Transverse colon (tissue), 4 donors: Measurements from ENCODE around the gene UBE2R2. TPM values are rescaled to one million over a fixed set of nuclear protein-coding genes. Genes with fewer than 3 reads are reported as not detected.
"Not testable (repeated sequence)": the region's sequence is repeated elsewhere in the genome, so short reads cannot be mapped to it uniquely, and the experiment has no call there.

Source experiments
- DNase-seq: peaks from one replicate; pipeline ENCODE4 v3.0.0-alpha.2; 2019
- H3K27ac ChIP-seq, 4 donors: fragments of 200-600 bp; sonication (generic); 2 replicates each; pipeline ENCODE4 v1.5.1; 2016 to 2018; ENCODE audit warnings: inconsistent platforms in 4 of 4
- H3K27me3 ChIP-seq: fragments of 200-600 bp; sonication (generic); 2 replicates; pipeline ENCODE4 v1.5.1; 2017; ENCODE audit warnings: inconsistent platforms
- H3K36me3 ChIP-seq, 4 donors: fragments of 200-600 bp; sonication (generic); 2 replicates each; pipeline ENCODE4 v1.5.1; 2017 to 2019; ENCODE audit warnings: inconsistent platforms in 4 of 4
- H3K4me1 ChIP-seq, 4 donors: fragments of 200-600 bp; sonication (generic); 2 replicates each; pipeline ENCODE4 v1.5.1; 2017 to 2020; ENCODE audit warnings: inconsistent platforms in 4 of 4
- H3K4me3 ChIP-seq, 4 donors: fragments of 200-600 bp; sonication (generic); 1 replicate in 1 of 4; 2 replicates in 3 of 4; pipeline versions ENCODE4 v1.5.1 to v1.6.1; 2017 to 2019; ENCODE audit warnings: inconsistent platforms in 4 of 4
- H3K9me3 ChIP-seq, 2 donors: fragments of 200-600 bp; sonication (generic); 2 replicates each; pipeline ENCODE4 v1.5.1; 2017 to 2019; ENCODE audit warnings: inconsistent platforms in 2 of 2
- EP300 ChIP-seq: sonication (generic); formaldehyde crosslinking; IDR thresholded peaks from one replicate; pipeline ENCODE4 v1.6.1; 2017; ENCODE audit warnings: antibody characterized with exemption, low read depth
- POLR2A ChIP-seq: fragments of 450-650 bp; IDR thresholded peaks from one replicate; pipeline ENCODE4 v1.6.1; 2016; ENCODE audit warnings: antibody characterized with exemption, mild to moderate bottlenecking, moderate library complexity
- POLR2AphosphoS5 ChIP-seq, 3 donors: sonication (generic); formaldehyde crosslinking; IDR thresholded peaks; one replicate each; pipeline ENCODE4 v1.6.1; 2016; ENCODE audit warnings: antibody characterized with exemption in 3 of 3
- WGBS, 2 donors: methylation state at CpG; one replicate each; pipeline ENCODE4 v1.1.5; 2018; ENCODE audit warnings: low coverage in 1 of 2; 5-methylcytosine and 5-hydroxymethylcytosine counted together
- in situ Hi-C, 4 donors: fragments of 200-750 bp; cut with MboI; loops; one replicate each; pipeline versions ENCODE4 v1.15.0 to v1.15.1; 2017; ENCODE audit warnings: low sequenced_read_pairs in 3 of 4, low pct_ligation_motif_present in 1 of 4, low pct_unique_long_range_greater_than_20kb in 1 of 4
- intact Hi-C: fragments of 100-400 bp; cut with DNase I; formaldehyde crosslinking; loops from one replicate; pipeline ENCODE4 v1.15.1; 2023; ENCODE audit warnings: low total_unique reads
- total RNA-seq, 4 donors: library from RNA; depleted of rRNA; stranded (reverse); fragments of >200 nt; gene quantifications; one replicate each; pipeline ENCODE4 v1.1.0, GENCODE V29; 2016
- TF ChIP-seq, protein P1 (sequence below), 5 experiments: fragments of 200-600 bp in 3 of 5; fragments of 450-650 bp in 2 of 5; sonication (generic) in 3 of 5; IDR thresholded peaks; 1 replicate in 2 of 5; 2 replicates in 3 of 5; pipeline ENCODE4 v1.5.1; 2016 to 2017; ENCODE audit warnings: antibody characterized with exemption in 5 of 5, inconsistent platforms in 3 of 5, mild to moderate bottlenecking in 2 of 5, moderate library complexity in 1 of 5

Gene UBE2R2
- total RNA-seq = 10 to 100 TPM; 13.9 to 30.8 (median 22.9) TPM

DNA sequence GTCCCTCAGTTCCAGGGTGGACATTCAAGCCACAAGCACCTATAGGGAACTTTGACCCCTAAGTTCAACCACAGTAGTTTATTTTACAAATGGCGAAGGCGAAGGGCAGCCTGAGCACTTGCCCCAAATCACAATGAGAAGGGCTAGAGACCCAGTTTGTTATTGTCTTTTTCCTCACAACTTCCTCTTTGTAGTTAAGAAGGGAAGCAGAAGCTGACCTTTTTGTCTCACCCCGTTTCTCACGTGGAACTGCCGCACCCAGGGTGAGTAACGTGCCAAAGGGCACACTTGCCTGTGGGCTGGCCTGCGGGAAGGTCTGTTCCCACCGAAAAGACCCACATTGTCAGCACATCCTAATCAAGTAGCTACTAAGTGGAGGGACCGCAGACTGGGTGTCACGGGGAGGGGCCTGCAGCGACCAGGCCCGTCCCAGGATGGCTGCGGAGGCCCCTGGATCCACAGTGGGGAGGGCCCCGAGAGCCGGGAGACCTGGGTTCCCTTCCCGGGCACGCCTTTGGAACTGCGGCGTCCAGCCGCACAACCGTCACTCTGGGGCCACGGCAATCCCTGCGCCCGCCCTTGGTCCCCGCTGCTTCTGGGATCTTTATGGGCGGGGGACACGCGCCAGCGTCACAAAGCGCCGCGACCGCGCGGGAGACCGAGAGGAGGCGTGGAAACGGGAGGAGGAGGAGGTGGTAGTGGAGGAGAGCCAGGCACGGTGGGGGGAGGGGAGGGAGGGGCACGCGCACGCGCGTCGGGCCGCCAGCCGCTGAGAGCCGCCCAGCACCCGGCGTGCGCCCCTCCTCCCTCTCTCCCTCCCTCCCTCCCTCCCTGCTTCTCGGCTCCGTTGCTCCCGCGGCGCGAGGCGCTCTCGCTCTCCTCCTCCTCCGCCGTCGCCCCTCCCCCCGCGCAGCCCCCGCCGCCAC lies at the start of gene UBE2R2:
Gene UBE2R2, plus strand, starts transcription at position 834 of the 926 bp plus-strand sequence. CDS start 598 bp downstream, outside the sequence.
- no peaks in the 10 kb centered on the region for H3K27me3 ChIP-seq
- peak within 1 kb of the TSS; percentile 97 to 100 (median 100) for H3K27ac ChIP-seq
- peak; percentile 91 for TF ChIP-seq POLR2A
- TF ChIP-seq EP300 = no peak
- TF ChIP-seq, protein P1, sequence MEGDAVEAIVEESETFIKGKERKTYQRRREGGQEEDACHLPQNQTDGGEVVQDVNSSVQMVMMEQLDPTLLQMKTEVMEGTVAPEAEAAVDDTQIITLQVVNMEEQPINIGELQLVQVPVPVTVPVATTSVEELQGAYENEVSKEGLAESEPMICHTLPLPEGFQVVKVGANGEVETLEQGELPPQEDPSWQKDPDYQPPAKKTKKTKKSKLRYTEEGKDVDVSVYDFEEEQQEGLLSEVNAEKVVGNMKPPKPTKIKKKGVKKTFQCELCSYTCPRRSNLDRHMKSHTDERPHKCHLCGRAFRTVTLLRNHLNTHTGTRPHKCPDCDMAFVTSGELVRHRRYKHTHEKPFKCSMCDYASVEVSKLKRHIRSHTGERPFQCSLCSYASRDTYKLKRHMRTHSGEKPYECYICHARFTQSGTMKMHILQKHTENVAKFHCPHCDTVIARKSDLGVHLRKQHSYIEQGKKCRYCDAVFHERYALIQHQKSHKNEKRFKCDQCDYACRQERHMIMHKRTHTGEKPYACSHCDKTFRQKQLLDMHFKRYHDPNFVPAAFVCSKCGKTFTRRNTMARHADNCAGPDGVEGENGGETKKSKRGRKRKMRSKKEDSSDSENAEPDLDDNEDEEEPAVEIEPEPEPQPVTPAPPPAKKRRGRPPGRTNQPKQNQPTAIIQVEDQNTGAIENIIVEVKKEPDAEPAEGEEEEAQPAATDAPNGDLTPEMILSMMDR (IDR thresholded peaks at IDR 0.05) = no peak
- TF ChIP-seq POLR2AphosphoS5 (IDR thresholded peaks at IDR 0.05) = peak; percentile 30 to 90 (median 82)
- peaks cover 30 to 65% (median 40%) of the 10 kb centered on the region in 4 donors for H3K4me1 ChIP-seq
- peak; percentile 94 for DNase-seq
- no peaks in the 10 kb centered on the region for H3K9me3 ChIP-seq
- intact Hi-C loops = loop anchor here (10.0 kb wide), 1 partner anchor 108 kb away; no protein-coding TSS in a partner anchor
- in situ Hi-C loops = no loop called here
- no peaks in the 10 kb centered on the region for H3K36me3 ChIP-seq
- 2 to 70% methylated on average over 2 to 31 of the region's 66 CpGs for WGBS, 2 donors
- peak within 1 kb of the TSS; percentile 72 to 96 (median 90) for H3K4me3 ChIP-seq

DNA sequence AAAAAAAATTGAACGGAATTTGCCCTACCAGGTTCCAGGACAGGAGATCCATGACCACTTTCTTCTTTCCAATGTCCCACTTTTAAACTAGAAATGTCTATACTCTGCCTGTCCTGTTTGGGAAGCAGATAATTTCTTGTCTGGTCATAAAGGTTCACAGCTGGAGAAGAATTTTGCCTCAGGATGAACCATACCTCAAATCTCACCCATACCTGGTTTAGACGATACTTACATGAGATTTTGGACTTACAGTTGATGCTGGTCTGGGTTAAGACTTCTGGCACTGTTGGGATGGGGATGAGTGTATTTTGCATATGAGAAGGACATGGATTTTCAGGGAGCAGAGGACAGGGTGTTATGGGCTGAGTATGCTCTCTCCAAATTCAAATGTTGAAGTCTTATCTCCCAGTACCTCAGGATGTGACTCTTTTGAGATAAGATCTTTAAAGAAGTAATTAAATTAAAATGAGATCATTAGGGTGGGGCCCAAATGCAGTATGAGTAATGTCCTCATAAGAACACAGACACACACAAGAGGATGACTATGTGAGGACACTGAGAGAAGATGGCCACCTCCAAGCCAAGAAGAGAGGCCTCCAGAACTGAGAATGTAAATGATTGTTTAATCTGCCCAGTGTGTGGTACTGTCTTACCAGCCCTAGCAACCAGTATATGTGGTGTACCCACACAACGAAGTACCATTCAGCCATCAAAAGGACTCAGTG lies 46.6 kb upstream of the UBE2R2 start:
- in situ Hi-C loops, H3K9me3 ChIP-seq, intact Hi-C loops, DNase-seq, H3K27me3 ChIP-seq, H3K36me3 ChIP-seq, H3K27ac ChIP-seq, H3K4me3 ChIP-seq: not testable (repeated sequence)
- peaks cover 0 to 15% (median 1%) of the 10 kb centered on the region in 4 donors for H3K4me1 ChIP-seq
- WGBS, 2 donors = 85 to 94% methylated on average over 2 to 3 of the region's 3 CpGs

- intact Hi-C loops, H3K4me3 ChIP-seq, H3K9me3 ChIP-seq, H3K27me3 ChIP-seq, DNase-seq, H3K36me3 ChIP-seq, in situ Hi-C loops: not testable (repeated sequence)
- Histone ChIP-seq H3K4me1 (peaks cover 0 to 15% (median 1%) of the 10 kb centered on the region in 4 donors), H3K27ac (peak overlapping the region in 2 of 4 donors; percentile 52 to 61)
Measured at GRCh38 chr9:33773135-33773534, 43.8 kb upstream of the UBE2R2 start.

GRCh38 chr9:33774074-33774659 lies 42.8 kb upstream of the UBE2R2 start:
- H3K4me3 ChIP-seq, DNase-seq, H3K27me3 ChIP-seq, in situ Hi-C loops, intact Hi-C loops, H3K36me3 ChIP-seq, H3K9me3 ChIP-seq: not testable (repeated sequence)
- peaks cover 0 to 21% (median 1%) of the 10 kb centered on the region in 4 donors for H3K4me1 ChIP-seq
- H3K27ac ChIP-seq = peak overlapping the region; percentile 9 to 61 (median 56)
- WGBS, 2 donors = 38 to 45% methylated on average over 5 of the region's 5 CpGs

- DNase-seq = no peak
- TF ChIP-seq, protein P1 (IDR thresholded peaks at IDR 0.05) = no peak
- no peak for TF ChIP-seq POLR2AphosphoS5 (IDR thresholded peaks at IDR 0.05)
- no peak for TF ChIP-seq POLR2A
- TF ChIP-seq EP300 = no peak
- Histone ChIP-seq H3K27ac (no peak overlapping the region), H3K9me3 (no peaks in the 10 kb centered on the region), H3K4me3 (no peak overlapping the region), H3K4me1 (peaks cover 0 to 24% (median 1%) of the 10 kb centered on the region in 4 donors), H3K36me3 (no peaks in the 10 kb centered on the region), H3K27me3 (no peaks in the 10 kb centered on the region)
- intact Hi-C loops = no loop called here
- in situ Hi-C loops = no loop called here
Measured at GRCh38 chr9:33776578-33776977, 40.4 kb upstream of the UBE2R2 start.
